ENCODE measurements around the gene KCNN4.

KCNN4 gene

GRCh38 chr19:43798546-43799409 is 18.0 kb upstream of the KCNN4 start (continued):
- no peak; the same call in 1 of the 2 replicates for TF ChIP-seq ZNF423 (tag by site-specific recombination; IDR thresholded peaks at IDR 0.05)
- peak; percentile 73 for TF ChIP-seq ZNF548 (tag by site-specific recombination; IDR thresholded peaks at IDR 0.05)
- no peak for TF ChIP-seq SCRT1 (tag by site-specific recombination; IDR thresholded peaks at IDR 0.05; ENCODE audit: borderline replicate concordance)
- peak; percentile 68; the same call in 1 of the 2 replicates for TF ChIP-seq REST (tag by site-specific recombination; IDR thresholded peaks at IDR 0.05)
- no peak for TF ChIP-seq ZNF404 (tag by site-specific recombination; IDR thresholded peaks at IDR 0.05)
- TF ChIP-seq ZNF692 (tag by site-specific recombination; IDR thresholded peaks at IDR 0.05) = peak; percentile 87
- TF ChIP-seq ZNF658 (tag by site-specific recombination; IDR thresholded peaks at IDR 0.05) = peak; percentile 71; the same call in 1 of the 2 replicates
- TF ChIP-seq ZNF560 (tag by site-specific recombination; IDR thresholded peaks at IDR 0.05; ENCODE audit: borderline replicate concordance) = no peak
- TF ChIP-seq WT1 (tag by site-specific recombination; IDR thresholded peaks at IDR 0.05) = peak; percentile 89
- peak; percentile 8; the same call in 1 of the 2 replicates for TF ChIP-seq OVOL3 (tag by site-specific recombination; IDR thresholded peaks at IDR 0.05)
- peak; percentile 68 for TF ChIP-seq ZBTB6 (tag by site-specific recombination; IDR thresholded peaks at IDR 0.05)
- TF ChIP-seq ZNF266 (tag by site-specific recombination; IDR thresholded peaks at IDR 0.05; ENCODE audit: low read depth) = no peak
- no peak for TF ChIP-seq ZNF354C (tag by site-specific recombination; IDR thresholded peaks at IDR 0.05; ENCODE audit: borderline replicate concordance, low read depth)
- TF ChIP-seq ZNF114 (tag by site-specific recombination; IDR thresholded peaks at IDR 0.05) = 0 out of 2 replicates have a peak, but pooled peaks have one; percentile 72
- TF ChIP-seq EGR2 (tag by site-specific recombination; IDR thresholded peaks at IDR 0.05; ENCODE audit: low read depth) = peak; percentile 97
- peak; percentile 78 for TF ChIP-seq ZBTB48 (tag by site-specific recombination; IDR thresholded peaks at IDR 0.05)
- no peak for TF ChIP-seq ZNF26 (tag by site-specific recombination; IDR thresholded peaks at IDR 0.05)
- TF ChIP-seq ZNF350 (tag by site-specific recombination; IDR thresholded peaks at IDR 0.05) = no peak
- peak; percentile 97; the same call in 1 of the 2 replicates for TF ChIP-seq ZSCAN23 (tag by site-specific recombination; IDR thresholded peaks at IDR 0.05)
- peak; percentile 93 for TF ChIP-seq ZBTB44 (tag by site-specific recombination; IDR thresholded peaks at IDR 0.05)
- no peak for TF ChIP-seq ZNF433 (tag by site-specific recombination; IDR thresholded peaks at IDR 0.05; ENCODE audit: low read depth)
- TF ChIP-seq AEBP2 (tag by site-specific recombination; IDR thresholded peaks at IDR 0.05; ENCODE audit: borderline replicate concordance) = no peak
- TF ChIP-seq GFI1B (tag by site-specific recombination; IDR thresholded peaks at IDR 0.05) = no peak
- TF ChIP-seq ZNF155 (tag by site-specific recombination; IDR thresholded peaks at IDR 0.05) = peak; percentile 87; the same call in 1 of the 2 replicates
- peak; percentile 86; the same call in 1 of the 2 replicates for TF ChIP-seq ZNF148 (tag by site-specific recombination; IDR thresholded peaks at IDR 0.05; ENCODE audit: borderline replicate concordance)
